GM23338 (cell line): ENCODE results near the gene AGXT2. TPM values are rescaled to one million over a fixed set of nuclear protein-coding genes. Genes with fewer than 3 reads are reported as not detected.

Experiments
- ATAC-seq: fragments of 200-7000 bp; cut with Tn5 transposase; 3 replicates; pipeline ENCODE4 v1.9.1; 2020
- DNase-seq: peaks from one replicate; pipeline ENCODE4 v3.0.0-alpha.2; 2015; ENCODE audit warnings: low spot score
- H2AFZ ChIP-seq: fragments of 200-600 bp; sonication (generic); 2 replicates; pipeline ENCODE4 v1.8.0; 2016; ENCODE audit warnings: antibody characterized with exemption, mild to moderate bottlenecking, moderate library complexity
- H3F3A ChIP-seq: fragments of 200-600 bp; sonication (generic); replicated peaks from 2 replicates; pipeline ENCODE4 v1.8.0; 2017; ENCODE audit warnings: antibody characterized with exemption, mixed run types, low read depth
- H3K27ac ChIP-seq: fragments of 200-600 bp; sonication (generic); 2 replicates; pipeline ENCODE4 v1.6.1; 2016; ENCODE audit warnings: low read depth
- H3K27me3 ChIP-seq: fragments of 200-600 bp; sonication (generic); 2 replicates; pipeline ENCODE4 v1.8.0; 2016; ENCODE audit warnings: mild to moderate bottlenecking, mixed run types, moderate library complexity; ENCODE audit not compliant: insufficient read depth
- H3K36me3 ChIP-seq: fragments of 200-600 bp; sonication (generic); 2 replicates; pipeline ENCODE4 v1.8.0; 2016; ENCODE audit warnings: mild to moderate bottlenecking; ENCODE audit not compliant: insufficient read depth
- H3K4me1 ChIP-seq: fragments of 200-600 bp; sonication (generic); 2 replicates; pipeline ENCODE4 v1.8.0; 2016; ENCODE audit warnings: mild to moderate bottlenecking, moderate library complexity; ENCODE audit not compliant: insufficient read depth
- H3K4me2 ChIP-seq: fragments of 200-600 bp; sonication (generic); 2 replicates; pipeline ENCODE4 v1.7.1; 2017; ENCODE audit warnings: mixed run types
- H3K4me3 ChIP-seq: fragments of 200-600 bp; sonication (generic); 2 replicates; pipeline ENCODE4 v1.6.1; 2016; ENCODE audit warnings: mixed run types
- H3K79me2 ChIP-seq: fragments of 200-600 bp; sonication (generic); replicated peaks from 2 replicates; pipeline ENCODE4 v1.8.0; 2017; ENCODE audit warnings: mild to moderate bottlenecking; ENCODE audit not compliant: insufficient read depth
- H3K9me2 ChIP-seq: fragments of 200-600 bp; sonication (generic); 2 replicates; pipeline ENCODE4 v1.8.0; 2017; ENCODE audit not compliant: insufficient read depth
- H4K20me1 ChIP-seq: fragments of 200-600 bp; sonication (generic); replicated peaks from 2 replicates; pipeline ENCODE4 v1.8.0; 2017; ENCODE audit warnings: mild to moderate bottlenecking; ENCODE audit not compliant: insufficient read depth
- H3K27ac Mint-ChIP-seq: 2 replicates; pipeline ENCODE4 v1.8.0; 2020; ENCODE audit warnings: inconsistent platforms, mild to moderate bottlenecking, moderate library complexity, mixed read lengths
- H3K27me3 Mint-ChIP-seq: 3 replicates; pipeline ENCODE4 v1.8.0; 2022; ENCODE audit warnings: low read depth, mild to moderate bottlenecking, moderate library complexity, mixed read lengths, inconsistent platforms; ENCODE audit not compliant: insufficient read depth, poor library complexity
- H3K36me3 Mint-ChIP-seq: 3 replicates; pipeline ENCODE4 v1.8.0; 2021; ENCODE audit warnings: low read depth, mild to moderate bottlenecking, inconsistent platforms, moderate library complexity, mixed read lengths
- H3K4me1 Mint-ChIP-seq: 3 replicates; pipeline ENCODE4 v1.8.0; 2020; ENCODE audit warnings: mild to moderate bottlenecking, inconsistent platforms, mixed read lengths
- H3K4me3 Mint-ChIP-seq: 3 replicates; pipeline ENCODE4 v1.8.0; 2021; ENCODE audit warnings: moderate library complexity, mild to moderate bottlenecking, inconsistent platforms, mixed read lengths
- H3K9me3 Mint-ChIP-seq: 3 replicates; pipeline ENCODE4 v1.8.0; 2020; ENCODE audit warnings: moderate library complexity, mild to moderate bottlenecking, inconsistent platforms, mixed read lengths
- CREB1 ChIP-seq: fragments of 250-450 bp; sonication (Bioruptor Pico); IDR thresholded peaks from 2 replicates; pipeline ENCODE4 v1.5.0; 2020; ENCODE audit warnings: low read depth, mild to moderate bottlenecking, moderate library complexity
- CTCF ChIP-seq, 2 experiments: fragments of 200-600 bp in 1 of 2; sonication (generic) in 1 of 2; conservative IDR thresholded peaks; 2 replicates each; pipeline versions ENCODE4 v1.5.1 to v1.6.1; 2016 to 2017; ENCODE audit warnings: antibody characterized with exemption in 2 of 2, low read depth in 2 of 2, mild to moderate bottlenecking in 2 of 2, moderate library complexity in 1 of 2
- ETS1 ChIP-seq: IDR thresholded peaks from 2 replicates; pipeline ENCODE4 v1.6.1; 2016; ENCODE audit warnings: antibody characterized with exemption
- EZH2 ChIP-seq: fragments of 200-600 bp; sonication (generic); IDR thresholded peaks from one replicate; pipeline ENCODE4 v1.8.0; 2017; ENCODE audit warnings: antibody characterized with exemption, mild to moderate bottlenecking, low read depth; ENCODE audit not compliant: unreplicated experiment
- EZH2phosphoT487 ChIP-seq: fragments of 200-600 bp; sonication (generic); IDR thresholded peaks from one replicate; pipeline ENCODE4 v1.8.1; 2018; ENCODE audit warnings: antibody characterized with exemption; ENCODE audit not compliant: unreplicated experiment
- NANOG ChIP-seq: IDR thresholded peaks from 2 replicates; pipeline ENCODE4 v1.6.1; 2016; ENCODE audit warnings: antibody characterized with exemption, borderline replicate concordance
- POLR2AphosphoS5 ChIP-seq: IDR thresholded peaks from 2 replicates; pipeline ENCODE4 v1.6.1; 2016; ENCODE audit warnings: antibody characterized with exemption, low read depth
- REST ChIP-seq: IDR thresholded peaks from one replicate; pipeline ENCODE4 v1.6.1; 2018; ENCODE audit warnings: antibody characterized with exemption; ENCODE audit not compliant: unreplicated experiment
- STAT1 ChIP-seq: IDR thresholded peaks from one replicate; pipeline ENCODE4 v1.6.1; 2016; ENCODE audit warnings: antibody characterized with exemption; ENCODE audit not compliant: unreplicated experiment
- ZNF114 ChIP-seq: fragments of 250-450 bp; sonication (Bioruptor Pico); IDR thresholded peaks from 2 replicates; pipeline ENCODE4 v1.5.0; 2020; ENCODE audit warnings: mild to moderate bottlenecking, moderate library complexity
- ZNF331 ChIP-seq: fragments of 250-450 bp; sonication (Bioruptor Pico); IDR thresholded peaks from 2 replicates; pipeline ENCODE4 v1.5.0; 2020; ENCODE audit warnings: low read depth, mild to moderate bottlenecking, moderate library complexity
- ZNF462 ChIP-seq: fragments of 250-450 bp; sonication (Bioruptor Pico); IDR thresholded peaks from 2 replicates; pipeline ENCODE4 v1.5.0; 2020; ENCODE audit warnings: mild to moderate bottlenecking, moderate library complexity
- polyA plus RNA-seq: library from polyadenylated mRNA; unstranded; fragments of >200 nt; fragmentation: Nextera tagmentation; extraction: Ambion mirVana; gene quantifications from 2 replicates; pipeline ENCODE4 v1.2.1, GENCODE V29; 2016
- total RNA-seq: library from RNA; depleted of rRNA; stranded (reverse); fragments of >200 nt; shearing (Covaris generic); gene quantifications from 2 replicates; pipeline ENCODE4 v1.2.3, GENCODE V29; 2014

The AGXT2 gene
- total and polyA plus RNA-seq, 2 experiments from 2014 or later: not detected

- TF ChIP-seq CTCF (conservative IDR thresholded peaks at IDR 0.05; ENCODE audit: low read depth in 2 of 2): no peak
Measured at GRCh38 chr5:35010676-35011075, 37.1 kb downstream of the AGXT2 start (continued).

DNA sequence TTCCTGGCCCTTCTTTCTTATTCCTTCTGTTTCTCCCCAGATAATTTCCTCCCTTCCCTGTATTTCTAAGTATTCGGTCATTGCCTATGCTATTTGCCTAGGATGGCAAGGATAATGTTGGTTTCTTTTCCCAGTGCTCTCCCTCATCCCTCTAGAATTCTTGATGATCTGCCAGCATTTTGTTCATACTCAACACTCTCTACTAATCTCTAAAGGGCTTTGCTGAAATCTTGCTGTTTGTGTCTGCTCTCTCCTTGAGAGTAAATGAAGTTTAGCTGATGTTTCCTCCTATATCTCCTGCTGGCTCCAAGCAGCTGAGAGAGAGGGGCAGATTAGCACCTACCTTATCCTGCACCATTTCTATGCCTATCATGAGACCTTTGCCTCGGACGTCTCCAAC is 38.1 kb downstream of the AGXT2 start:
- no peak overlapping the region for H3K4me2 ChIP-seq
- H3K27me3 ChIP-seq: no peaks in the 10 kb centered on the region
- no peaks in the 10 kb centered on the region for H3K79me2 ChIP-seq
- H3K27ac ChIP-seq: no peak overlapping the region
- H3K4me1 ChIP-seq: peaks cover 2% of the 10 kb centered on the region; the same call in 1 of the 2 replicates
- H3K27ac Mint-ChIP-seq: no peak overlapping the region
- H3K36me3 Mint-ChIP-seq: no peaks in the 10 kb centered on the region
- H3K4me3 Mint-ChIP-seq: no peak overlapping the region
- peaks cover 2% of the 10 kb centered on the region for H3K4me1 Mint-ChIP-seq
- H3K27me3 Mint-ChIP-seq: peaks cover 3% of the 10 kb centered on the region
- H3K9me2 ChIP-seq: no peaks in the 10 kb centered on the region
- H3K4me3 ChIP-seq: no peak overlapping the region
- H3K36me3 ChIP-seq: no peaks in the 10 kb centered on the region
- ATAC-seq: no peak
- H4K20me1 ChIP-seq: no peaks in the 10 kb centered on the region
- DNase-seq: no peak
- no peak overlapping the region for H2AFZ ChIP-seq
- H3K9me3 Mint-ChIP-seq: no peaks in the 10 kb centered on the region
- H3F3A ChIP-seq: no peaks in the 10 kb centered on the region
- TF ChIP-seq STAT1: no peak
- no peak for TF ChIP-seq POLR2AphosphoS5
- TF ChIP-seq ZNF114 (CRISPR knock-in tag): no peak
- TF ChIP-seq ZNF462: no peak
- TF ChIP-seq EZH2: no peak
- TF ChIP-seq REST: no peak
- TF ChIP-seq EZH2phosphoT487: no peak
- TF ChIP-seq ZNF331 (CRISPR knock-in tag): no peak
- TF ChIP-seq NANOG: no peak
- no peak for TF ChIP-seq CREB1 (CRISPR knock-in tag)
- no peak for TF ChIP-seq ETS1
